Frontal cortex (tissue), 4 donors: Measurements from ENCODE around the gene BYSL. TPM values are rescaled to one million over a fixed set of nuclear protein-coding genes. Genes with fewer than 3 reads are reported as not detected.
A peak's percentile ranks its signal among the peaks of the same experiment; 100 is the strongest.

Experiments
- DNase-seq, 2 donors: peaks; one replicate each; pipeline ENCODE4 v3.0.0; 2012; ENCODE audit warnings: low spot score in 2 of 2
- FAIRE-seq: peaks from 2 replicates; lab custom pipeline; 2012; peaks lifted over from hg19 to GRCh38; lab: Jason Lieb, UNC
- total RNA-seq: library from RNA; depleted of rRNA; stranded (reverse); fragments of >200 nt; gene quantifications from one replicate; pipeline ENCODE4 v1.2.3, GENCODE V29; 2014
- donor health status: control.
- donor health status: control.
- donor health status: control.

BYSL gene
- total RNA-seq, 1 donor from 2014 or later: 14.7 TPM

DNA sequence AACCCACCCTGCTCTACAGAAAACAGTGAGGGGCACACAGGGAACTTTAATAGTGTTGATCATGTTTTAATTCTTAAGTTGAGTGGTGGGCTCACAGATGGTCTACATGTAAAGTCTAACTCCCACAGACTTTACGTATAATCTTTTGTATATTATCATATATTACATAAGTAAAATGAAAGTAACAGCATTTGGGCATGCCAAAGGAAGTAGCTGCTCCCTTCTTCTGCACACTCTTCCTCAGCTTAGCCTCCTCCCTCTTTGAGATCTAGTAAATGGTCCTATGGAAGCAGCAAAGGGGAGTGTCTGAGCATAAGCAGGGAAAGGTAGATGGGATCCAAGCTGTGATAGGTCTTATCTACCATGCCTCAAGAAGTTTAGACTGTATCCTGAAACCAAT, 11.6 kb upstream of the BYSL start:
- FAIRE-seq (no peak), DNase-seq (no peak)

DNA sequence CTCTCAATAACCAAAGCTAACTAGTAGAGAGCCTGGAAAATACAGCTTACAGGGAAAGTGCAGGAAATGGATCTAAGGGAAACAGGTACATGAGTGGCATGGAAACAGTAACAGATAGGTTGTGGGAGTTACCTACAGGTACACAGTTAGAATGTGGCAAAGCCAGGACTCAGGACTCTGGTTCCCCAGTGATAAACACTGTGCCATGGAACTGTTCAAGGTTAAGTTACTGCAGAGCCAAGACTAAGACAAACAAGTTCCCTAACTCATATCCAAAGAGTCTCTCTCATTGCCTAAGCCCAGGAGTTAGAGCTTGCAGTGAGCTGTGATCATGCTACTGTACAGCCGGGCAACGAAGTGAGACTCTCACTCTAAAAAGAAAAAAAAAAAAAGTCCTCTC, 7.0 kb upstream of the BYSL start:
- no peak for FAIRE-seq

DNA sequence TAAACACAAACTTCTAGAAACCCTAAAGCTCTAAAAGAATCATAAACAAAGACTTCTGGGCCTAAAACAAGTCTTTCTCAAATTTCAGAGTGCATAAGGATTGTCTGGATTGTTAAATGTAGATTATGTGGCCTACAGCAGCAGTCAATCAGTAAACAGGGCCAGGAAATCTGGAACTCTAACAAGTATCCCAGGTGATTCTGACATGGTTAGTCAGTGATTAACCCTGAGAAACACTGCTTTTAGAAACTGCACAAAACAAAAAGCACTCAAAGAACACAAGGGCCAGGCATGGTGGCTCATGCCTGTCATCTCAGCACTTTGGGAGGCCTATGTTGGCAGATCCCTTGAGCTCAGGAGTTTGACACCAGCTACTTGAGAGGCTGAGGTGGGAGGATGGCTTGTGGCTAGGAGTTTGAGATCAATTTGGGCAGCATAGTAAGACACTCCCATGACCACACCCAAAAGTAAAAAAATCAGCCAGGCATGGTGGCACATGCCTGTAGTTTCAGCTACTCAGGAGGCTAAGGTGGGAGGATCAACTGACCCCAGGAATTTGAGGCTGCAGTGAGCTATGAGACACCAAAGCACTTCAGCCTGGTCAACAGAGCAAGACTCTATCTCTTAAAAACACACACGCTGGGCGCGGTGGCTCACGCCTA, 6.3 kb upstream of the BYSL start:
- DNase-seq (no peak), FAIRE-seq (no peak)

More for the DNA sequence above, 7.0 kb upstream of the BYSL start:
- no peak for DNase-seq

DNA sequence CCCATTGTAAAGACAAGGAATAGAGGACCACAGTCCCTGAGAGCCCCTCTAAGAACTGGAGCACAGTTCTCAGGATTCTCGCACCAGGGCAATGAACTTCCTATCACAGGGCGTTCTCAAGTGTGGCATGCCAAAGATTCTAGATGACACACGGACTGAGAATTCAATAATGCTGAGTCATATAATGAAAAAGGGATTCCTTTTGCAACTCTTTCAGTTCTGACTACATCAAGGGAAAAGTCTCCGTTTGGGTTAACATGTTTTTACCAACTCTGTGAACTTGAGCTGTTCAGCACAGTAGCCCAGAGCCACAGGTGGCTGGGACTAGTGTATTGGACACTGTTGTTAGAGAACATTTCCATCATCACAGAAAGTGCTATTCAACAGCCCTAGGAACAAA, 3.8 kb upstream of the BYSL start:
- no peak for DNase-seq
- no peak for FAIRE-seq

DNA sequence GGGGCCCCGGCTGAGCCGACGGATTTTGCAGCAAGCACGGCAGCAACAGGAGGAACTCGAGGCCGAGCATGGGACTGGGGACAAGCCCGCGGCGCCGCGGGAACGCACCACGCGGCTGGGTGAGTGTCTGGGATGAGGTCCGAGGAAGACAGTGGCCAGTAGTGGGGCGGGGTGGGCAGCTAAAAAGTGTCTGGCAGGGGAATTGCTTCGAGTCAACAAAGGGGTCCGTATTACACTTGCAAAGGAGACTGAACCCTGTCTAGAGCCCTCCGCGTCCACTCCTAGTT, 356 bp downstream of the BYSL start:
- no peak for FAIRE-seq
- DNase-seq: no peak

DNA sequence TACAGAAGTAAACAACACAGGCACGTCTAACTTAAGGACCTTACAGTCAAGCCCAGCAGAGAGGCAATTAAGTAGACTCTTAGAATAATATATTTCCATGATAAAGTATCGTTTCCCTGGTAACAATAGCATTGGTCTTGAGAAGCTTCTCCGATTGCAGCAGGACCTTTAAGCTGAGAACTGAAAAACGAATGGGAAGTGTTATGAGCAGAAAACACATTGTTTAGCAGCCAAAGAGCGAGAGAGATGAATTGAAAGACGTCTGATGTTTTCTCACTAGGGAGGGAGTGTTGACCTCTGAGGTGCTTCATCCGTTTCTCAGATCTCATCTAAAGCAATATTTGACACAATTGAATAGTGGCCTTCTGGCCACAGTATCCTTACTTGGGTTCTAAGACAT, 855 bp downstream of the BYSL start:
- FAIRE-seq: no peak
- no peak for DNase-seq

DNA sequence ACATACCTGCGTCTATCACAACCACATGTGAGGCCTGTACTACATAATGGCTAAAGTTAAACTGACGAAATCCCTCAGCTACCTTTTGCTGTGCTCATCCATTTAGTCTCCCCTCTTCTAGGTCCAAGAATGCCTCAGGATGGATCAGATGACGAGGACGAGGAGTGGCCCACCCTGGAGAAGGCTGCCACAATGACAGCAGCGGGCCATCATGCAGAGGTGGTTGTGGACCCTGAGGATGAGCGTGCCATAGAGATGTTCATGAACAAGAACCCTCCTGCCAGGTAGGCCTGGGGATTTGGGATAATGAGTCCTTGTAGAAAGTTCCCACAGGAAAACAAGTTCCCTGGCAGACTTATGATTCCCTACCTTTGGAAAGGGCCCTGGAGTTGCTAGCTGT, 6.0 kb downstream of the BYSL start:
- DNase-seq (no peak), FAIRE-seq (no peak)

DNA sequence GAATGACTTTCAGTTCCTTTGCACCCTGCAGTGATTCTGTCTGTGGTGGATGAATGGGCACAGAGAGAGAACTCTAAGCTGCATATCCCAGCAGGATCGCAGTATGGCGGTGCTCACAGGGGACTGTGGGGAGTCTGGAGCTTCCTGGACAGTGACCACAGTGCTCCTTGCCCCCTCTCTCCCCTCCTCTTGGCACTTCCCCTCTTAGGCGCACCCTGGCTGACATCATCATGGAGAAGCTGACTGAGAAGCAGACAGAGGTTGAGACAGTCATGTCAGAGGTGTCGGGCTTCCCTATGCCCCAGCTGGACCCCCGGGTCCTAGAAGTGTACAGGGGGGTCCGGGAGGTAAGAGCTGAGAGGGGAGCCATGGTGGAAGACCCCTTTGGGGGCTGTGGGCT, 8.6 kb downstream of the BYSL start:
- DNase-seq (no peak), FAIRE-seq (no peak)

DNA sequence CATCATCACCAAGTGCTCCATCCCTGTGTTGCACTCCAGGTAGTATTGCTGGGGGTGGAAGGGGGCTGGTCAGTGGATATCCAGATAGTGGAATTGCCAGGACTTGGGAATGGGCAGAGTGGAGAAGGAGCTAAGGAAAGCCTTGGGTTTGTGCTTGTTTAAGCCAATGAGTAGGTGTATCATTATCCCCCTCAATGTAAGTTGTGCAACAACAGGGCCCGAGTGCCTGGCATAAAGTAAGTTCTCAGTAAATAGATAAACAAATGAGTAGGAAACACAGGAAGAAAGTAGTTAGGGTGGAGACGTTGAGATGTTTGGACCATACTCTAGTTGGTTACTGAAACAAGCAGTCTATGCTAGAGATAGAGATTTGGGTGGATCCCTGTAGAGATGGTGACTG, 10.5 kb downstream of the BYSL start:
- DNase-seq: no peak

DNA sequence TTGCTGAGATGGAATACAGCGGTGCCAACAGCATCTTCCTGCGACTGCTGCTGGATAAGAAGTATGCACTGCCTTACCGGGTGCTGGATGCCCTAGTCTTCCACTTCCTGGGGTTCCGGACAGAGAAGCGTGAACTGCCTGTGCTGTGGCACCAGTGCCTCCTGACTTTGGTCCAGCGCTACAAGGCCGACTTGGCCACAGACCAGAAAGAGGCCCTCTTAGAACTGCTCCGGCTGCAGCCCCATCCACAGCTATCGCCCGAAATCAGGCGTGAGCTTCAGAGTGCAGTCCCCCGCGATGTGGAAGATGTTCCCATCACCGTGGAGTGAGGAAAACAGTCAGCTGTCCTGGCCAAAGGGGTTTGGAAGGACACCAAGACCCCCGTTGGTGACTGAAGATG, 11.1 kb downstream of the BYSL start:
- FAIRE-seq (no peak), DNase-seq (no peak)

More for the DNA sequence above, 10.5 kb downstream of the BYSL start:
- FAIRE-seq: no peak

DNA sequence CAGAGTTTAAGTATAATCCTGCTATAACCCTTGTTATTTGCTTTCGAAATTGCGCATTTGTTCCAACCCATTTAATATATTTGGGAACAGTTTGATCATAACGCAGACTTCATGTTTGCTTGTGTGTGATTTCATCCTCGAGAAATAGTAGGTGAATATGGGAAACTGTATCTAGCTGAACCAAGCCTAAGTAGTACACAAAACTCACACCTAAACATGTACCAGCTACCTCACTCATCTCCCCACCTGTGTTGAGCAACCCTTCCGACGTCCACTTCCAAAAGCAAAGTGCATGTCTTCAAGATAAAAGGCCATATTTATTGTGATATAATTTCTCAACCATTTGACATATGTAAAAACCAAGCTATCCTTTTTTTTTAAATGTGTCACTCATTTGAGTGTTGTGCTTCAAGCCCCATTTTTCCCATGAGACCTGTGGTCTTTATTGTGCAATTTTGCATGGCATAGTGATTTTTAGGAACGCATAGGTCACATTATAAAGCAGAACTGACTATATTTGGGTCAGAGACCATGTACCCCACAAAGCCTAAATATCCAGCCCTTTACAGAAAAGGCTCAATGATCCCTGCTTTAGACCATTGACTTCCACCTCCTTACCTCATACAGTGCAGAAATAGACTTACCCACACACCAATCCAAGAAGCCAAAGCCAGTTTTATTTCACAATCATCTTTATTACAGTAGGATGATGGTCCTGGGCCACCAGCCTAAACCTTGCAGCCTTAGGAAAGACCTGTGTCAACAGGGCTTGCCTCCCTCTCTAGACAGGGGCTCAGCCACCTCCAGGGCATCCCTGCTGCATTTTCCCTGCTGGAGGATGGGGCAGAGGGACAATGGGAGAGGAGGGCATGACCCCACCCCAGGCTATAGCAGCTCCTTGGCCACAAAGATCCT, 13.2 kb downstream of the BYSL start:
- FAIRE-seq (no peak), DNase-seq (no peak)

DNA sequence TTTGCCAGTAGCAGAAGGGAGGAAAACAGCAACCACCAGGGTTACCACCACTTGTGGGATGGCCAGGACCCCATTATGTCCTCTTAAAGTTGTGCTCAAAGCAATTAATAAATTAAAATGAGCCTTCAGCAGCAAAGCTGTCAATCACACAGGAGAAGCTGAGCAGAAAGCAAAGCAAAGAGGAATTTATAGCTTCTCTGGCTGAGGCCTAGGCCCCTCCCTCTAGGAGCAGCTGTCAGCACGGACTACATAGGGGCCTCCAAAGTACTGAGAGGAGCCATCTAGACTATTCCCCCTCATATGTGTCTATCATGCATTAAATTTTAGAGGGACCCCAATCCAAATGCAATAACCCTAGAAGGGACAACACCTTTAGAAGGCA, 13.9 kb downstream of the BYSL start:
- DNase-seq (no peak), FAIRE-seq (no peak)

DNA sequence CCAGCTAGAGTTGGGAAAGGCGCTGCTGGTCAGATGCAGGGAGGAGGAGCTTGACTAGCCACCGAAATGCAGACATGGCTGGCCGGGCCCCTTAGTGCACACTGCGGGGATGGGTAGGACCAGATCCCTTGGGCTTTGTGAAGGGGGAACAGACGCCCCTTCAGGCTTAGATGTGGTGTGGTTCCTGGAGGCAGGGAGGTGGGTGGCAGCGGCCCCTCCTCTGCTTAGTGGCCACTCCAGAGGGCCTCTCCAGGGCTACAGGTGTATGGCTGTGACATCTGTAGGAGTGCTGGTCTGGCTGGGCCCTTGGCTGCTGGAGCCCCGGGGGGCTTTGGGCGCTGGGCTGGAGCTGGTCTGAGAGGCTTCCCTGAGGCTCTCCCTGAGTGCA, 14.4 kb downstream of the BYSL start:
- FAIRE-seq (no peak), DNase-seq (no peak)

DNA sequence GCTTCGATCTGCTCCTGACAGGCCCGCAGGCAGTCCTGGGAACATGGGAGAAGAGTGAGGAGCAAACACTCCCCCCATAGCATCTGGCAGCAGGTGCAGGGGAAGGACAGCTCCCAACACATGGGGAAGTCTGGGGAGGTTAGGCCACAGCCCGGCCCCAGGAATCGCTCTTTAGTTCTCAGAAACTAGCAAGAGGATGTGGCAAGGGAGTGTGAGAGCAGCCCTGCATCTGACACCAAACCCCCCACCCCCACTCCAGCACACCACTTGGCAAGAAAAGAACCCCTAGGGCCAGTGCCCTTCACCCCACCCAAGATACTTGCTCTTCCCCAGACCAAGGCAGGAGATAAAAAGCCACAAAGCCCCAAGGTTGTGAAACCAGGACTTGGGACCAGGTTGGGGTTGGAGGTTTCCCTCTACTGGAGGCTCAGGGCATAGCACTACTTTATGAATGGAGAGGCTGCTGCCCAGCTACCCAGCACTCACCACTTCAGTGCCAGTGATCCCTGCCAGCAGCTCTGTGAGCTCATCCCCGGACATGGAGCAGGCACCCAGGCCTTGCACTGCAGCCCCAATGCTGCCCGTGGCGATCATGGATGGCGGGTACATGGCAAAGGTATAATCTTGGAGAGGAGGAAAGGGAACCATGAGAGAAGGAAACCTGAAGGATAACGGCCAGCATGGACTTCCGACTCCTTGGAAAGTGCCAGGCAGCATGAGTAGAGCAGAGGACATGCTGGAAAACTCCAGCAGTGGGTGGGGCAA, 15.0 kb downstream of the BYSL start:
- FAIRE-seq (no peak), DNase-seq (peak; percentile 71 to 86)

DNA sequence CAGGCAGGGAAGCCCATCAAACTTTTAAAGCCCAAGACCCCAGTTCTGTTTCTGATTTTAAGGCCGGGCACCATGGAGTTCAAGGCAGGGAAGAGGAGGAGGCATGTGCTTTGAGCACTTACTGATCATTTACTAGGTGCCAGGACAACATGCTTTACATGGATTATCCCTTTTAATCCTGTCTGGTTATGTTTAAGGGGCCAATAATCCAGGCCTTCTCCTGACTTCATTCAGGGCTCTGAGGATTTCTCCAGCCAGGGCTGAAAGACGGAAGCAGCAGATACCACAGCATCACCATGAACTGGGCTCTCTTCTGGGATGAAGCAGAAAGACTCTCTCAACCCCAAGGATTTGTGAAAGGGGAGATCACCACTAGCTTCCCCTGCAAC, 16.2 kb downstream of the BYSL start:
- DNase-seq (no peak), FAIRE-seq (no peak)

DNA sequence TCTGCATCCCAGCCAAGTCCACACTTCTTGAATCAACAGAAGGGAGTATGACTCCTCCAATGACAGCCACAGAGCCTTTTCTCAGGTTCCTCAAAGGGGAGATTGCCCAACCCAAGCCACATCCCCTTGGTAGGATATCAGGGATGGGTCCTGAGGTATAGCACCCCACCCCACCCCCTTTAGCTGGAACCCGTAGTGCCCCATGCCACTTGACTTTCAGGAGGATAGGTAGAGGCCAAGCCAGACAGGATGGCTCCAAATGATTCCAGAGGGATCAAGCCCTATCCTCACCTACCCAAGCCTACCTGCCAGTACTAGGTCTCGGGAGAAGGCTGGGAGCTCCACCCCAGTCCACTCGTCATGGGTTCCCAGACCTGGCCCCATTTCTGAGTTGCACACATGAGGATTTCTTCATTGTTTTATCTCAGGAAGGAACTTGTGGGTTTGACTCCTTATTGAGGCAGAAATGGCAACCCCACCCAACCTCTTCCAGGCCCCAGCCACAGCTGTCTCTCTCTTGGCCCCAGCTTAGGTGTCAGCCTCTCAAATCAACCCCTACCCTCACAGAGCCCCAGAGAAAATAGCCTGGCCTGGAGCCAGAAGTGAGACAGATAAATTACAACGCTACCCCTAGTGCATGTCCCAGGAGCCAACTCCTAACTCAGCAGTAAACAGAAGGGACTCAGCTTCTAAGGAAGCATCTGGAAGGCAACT, 16.7 kb downstream of the BYSL start:
- DNase-seq (no peak), FAIRE-seq (no peak)

DNA sequence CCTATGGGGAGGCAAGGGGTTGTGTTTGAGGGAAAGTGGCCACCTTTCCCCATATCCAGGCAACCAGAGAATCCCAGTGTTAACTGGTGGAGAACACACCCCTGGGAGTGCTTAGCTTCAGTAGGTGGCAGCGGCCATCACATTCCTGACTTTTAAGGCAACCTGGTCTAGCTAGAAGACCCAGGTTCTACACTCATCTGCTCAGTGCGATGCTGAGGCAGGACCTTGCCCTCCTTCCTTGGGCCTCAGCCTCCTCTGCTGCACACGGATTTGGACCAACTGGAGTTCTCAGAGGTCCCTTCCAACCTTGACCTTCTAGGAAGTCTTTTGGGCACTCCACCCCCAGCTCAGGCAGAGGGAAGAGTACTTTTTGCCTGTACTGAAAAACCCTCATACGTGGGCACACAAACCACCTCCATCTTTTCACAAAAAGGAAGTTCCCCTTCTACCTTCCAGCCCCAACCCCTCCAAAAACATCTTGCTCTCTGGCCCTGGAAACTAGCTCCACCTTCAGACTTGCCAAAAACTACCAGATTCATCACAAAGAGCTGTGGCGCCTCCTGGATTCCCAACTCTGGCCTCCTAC, 17.4 kb downstream of the BYSL start:
- DNase-seq (no peak), FAIRE-seq (no peak)

DNA sequence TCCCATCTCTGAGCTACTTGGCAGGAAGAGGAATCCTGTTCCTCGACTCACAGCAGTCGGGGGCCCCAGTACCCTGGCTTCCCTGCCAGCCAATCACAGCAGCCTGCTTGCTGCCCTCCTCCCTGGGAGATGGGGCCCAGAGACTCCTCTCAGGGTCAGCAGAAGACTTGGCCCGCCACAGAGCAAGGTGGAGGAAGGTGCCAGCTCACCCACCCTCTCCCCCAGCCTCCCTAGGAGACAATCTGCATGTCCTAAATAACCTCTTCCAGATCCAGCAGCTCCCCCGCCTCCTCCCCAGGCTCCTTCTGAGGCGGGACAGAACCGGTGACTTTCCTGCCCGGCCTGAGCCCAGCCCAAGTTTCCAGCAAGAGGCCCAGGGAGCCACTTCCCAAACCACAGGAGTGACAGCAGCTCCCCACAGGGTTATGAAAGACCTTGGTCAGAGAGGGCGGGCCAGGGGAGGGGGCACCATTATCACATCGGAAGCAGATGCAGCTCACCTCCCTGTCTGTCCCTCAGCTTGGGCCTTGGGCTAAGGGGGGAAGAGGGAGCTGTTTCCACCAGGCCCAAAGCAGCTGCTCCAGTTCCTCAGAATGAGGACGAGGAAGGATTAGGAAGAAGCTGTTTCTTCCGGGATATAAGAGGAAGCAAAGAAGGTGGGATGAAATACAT, 18.0 kb downstream of the BYSL start:
- FAIRE-seq (no peak), DNase-seq (no peak)
